Smooth muscle cell (in vitro differentiated cells): Measurements from ENCODE around the gene YARS1. TPM values are rescaled to one million over a fixed set of nuclear protein-coding genes. Genes with fewer than 3 reads are reported as not detected.

ENCODE experiments used
- DNase-seq: peaks from one replicate; lab custom pipeline; 2025; ENCODE audit not compliant: unreplicated experiment; lab: John Stamatoyannopoulos, UW
- H2AFZ ChIP-seq: fragments of 200-600 bp; sonication (generic); 2 replicates; pipeline ENCODE4 v1.6.0; 2016; ENCODE audit warnings: antibody characterized with exemption, low read depth, mild to moderate bottlenecking
- H3F3A ChIP-seq: fragments of 200-600 bp; sonication (generic); 2 replicates; pipeline ENCODE4 v1.6.0; 2017; ENCODE audit warnings: antibody characterized with exemption, low read depth
- H3K27ac ChIP-seq: fragments of 200-600 bp; sonication (generic); 2 replicates; pipeline ENCODE4 v1.5.1; 2016; ENCODE audit warnings: low read depth, mild to moderate bottlenecking
- H3K27me3 ChIP-seq: fragments of 200-600 bp; sonication (generic); 2 replicates; pipeline ENCODE4 v1.6.1; 2016; ENCODE audit warnings: low read depth, mild to moderate bottlenecking
- H3K36me3 ChIP-seq: fragments of 200-600 bp; sonication (generic); 2 replicates; pipeline ENCODE4 v1.5.1; 2016; ENCODE audit warnings: low read depth
- H3K4me1 ChIP-seq: fragments of 200-600 bp; sonication (generic); 2 replicates; pipeline ENCODE4 v1.5.1; 2016; ENCODE audit warnings: low read depth
- H3K4me2 ChIP-seq: fragments of 200-600 bp; sonication (generic); 2 replicates; pipeline ENCODE4 v1.6.0; 2016; ENCODE audit warnings: mild to moderate bottlenecking
- H3K4me3 ChIP-seq: fragments of 200-600 bp; sonication (generic); 2 replicates; pipeline ENCODE4 v1.5.1; 2016; ENCODE audit warnings: mild to moderate bottlenecking
- H3K79me2 ChIP-seq: fragments of 200-600 bp; sonication (generic); 2 replicates; pipeline ENCODE4 v1.6.0; 2016; ENCODE audit warnings: low read depth, mild to moderate bottlenecking
- H3K9ac ChIP-seq: fragments of 200-600 bp; sonication (generic); 2 replicates; pipeline ENCODE4 v1.6.0; 2016; ENCODE audit warnings: low read depth
- H3K9me3 ChIP-seq: fragments of 200-600 bp; sonication (generic); replicated peaks from 2 replicates; pipeline ENCODE4 v1.5.1; 2016; ENCODE audit warnings: low read depth
- H4K20me1 ChIP-seq: fragments of 200-600 bp; sonication (generic); 2 replicates; pipeline ENCODE4 v1.6.0; 2016; ENCODE audit warnings: low read depth
- WGBS: methylation state at CpG from one replicate; pipeline ENCODE4 v1.1.7; 2016; ENCODE audit warnings: low lambda C conversion rate; 5-methylcytosine and 5-hydroxymethylcytosine counted together
- polyA plus RNA-seq: library from polyadenylated mRNA; unstranded; fragments of >200 nt; fragmentation: Nextera tagmentation; extraction: Ambion mirVana; gene quantifications from 2 replicates; pipeline ENCODE4 v1.2.1, GENCODE V29; 2016
- total RNA-seq: library from RNA; depleted of rRNA; stranded (reverse); fragments of >200 nt; gene quantifications from 2 replicates; pipeline ENCODE4 v1.2.3, GENCODE V29; 2014
- TF ChIP-seq, protein P1 (sequence below): fragments of 200-600 bp; sonication (generic); IDR thresholded peaks from 2 replicates; pipeline ENCODE4 v1.5.1; 2017; ENCODE audit warnings: borderline replicate concordance, mild to moderate bottlenecking, antibody characterized with exemption; ENCODE audit not compliant: insufficient read depth, poor library complexity, severe bottlenecking

The YARS1 gene
- total and polyA plus RNA-seq, 2 experiments from 2014 or later = 52.1 to 82.9 TPM

DNA sequence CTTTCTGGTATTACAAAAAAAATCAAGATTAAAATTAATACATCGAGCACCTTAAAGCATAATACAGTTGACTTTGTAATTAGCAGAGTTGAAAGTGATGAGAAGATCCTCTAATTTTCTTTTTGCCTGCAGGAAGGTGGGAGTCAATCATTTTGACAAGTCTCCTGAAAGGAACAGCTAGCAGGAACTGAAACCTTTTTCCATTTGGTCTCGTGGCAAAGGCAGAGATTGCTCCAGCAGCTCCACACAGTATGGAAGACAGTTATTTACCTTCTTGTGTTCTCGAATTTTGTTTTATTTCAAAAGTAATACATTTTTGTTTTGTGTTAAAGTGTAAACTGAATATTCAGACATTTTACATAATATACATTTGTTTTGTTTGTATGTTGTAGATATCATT lies 8.0 kb upstream of the YARS1 start:
- no peak for DNase-seq
- Histone ChIP-seq H3K9me3 (no peaks in the 10 kb centered on the region), H2AFZ (no peak overlapping the region), H3K4me2 (no peak overlapping the region), H3K27ac (no peak overlapping the region), H3K27me3 (no peaks in the 10 kb centered on the region), H4K20me1 (peaks cover 6% of the 10 kb centered on the region), H3K4me3 (no peak overlapping the region), H3K9ac (no peak overlapping the region), H3K79me2 (peaks cover 26% of the 10 kb centered on the region), H3F3A (no peaks in the 10 kb centered on the region), H3K4me1 (no peaks in the 10 kb centered on the region), H3K36me3 (peaks cover 8% of the 10 kb centered on the region)
- TF ChIP-seq, protein P1, sequence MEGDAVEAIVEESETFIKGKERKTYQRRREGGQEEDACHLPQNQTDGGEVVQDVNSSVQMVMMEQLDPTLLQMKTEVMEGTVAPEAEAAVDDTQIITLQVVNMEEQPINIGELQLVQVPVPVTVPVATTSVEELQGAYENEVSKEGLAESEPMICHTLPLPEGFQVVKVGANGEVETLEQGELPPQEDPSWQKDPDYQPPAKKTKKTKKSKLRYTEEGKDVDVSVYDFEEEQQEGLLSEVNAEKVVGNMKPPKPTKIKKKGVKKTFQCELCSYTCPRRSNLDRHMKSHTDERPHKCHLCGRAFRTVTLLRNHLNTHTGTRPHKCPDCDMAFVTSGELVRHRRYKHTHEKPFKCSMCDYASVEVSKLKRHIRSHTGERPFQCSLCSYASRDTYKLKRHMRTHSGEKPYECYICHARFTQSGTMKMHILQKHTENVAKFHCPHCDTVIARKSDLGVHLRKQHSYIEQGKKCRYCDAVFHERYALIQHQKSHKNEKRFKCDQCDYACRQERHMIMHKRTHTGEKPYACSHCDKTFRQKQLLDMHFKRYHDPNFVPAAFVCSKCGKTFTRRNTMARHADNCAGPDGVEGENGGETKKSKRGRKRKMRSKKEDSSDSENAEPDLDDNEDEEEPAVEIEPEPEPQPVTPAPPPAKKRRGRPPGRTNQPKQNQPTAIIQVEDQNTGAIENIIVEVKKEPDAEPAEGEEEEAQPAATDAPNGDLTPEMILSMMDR = no peak
- WGBS = 95% methylated on average over 3 of the region's 3 CpGs

GRCh38 chr1:32818804-32819541 lies 1.8 kb upstream of the YARS1 start:
- peak overlapping the region; percentile 74 for H3K27ac ChIP-seq
- TF ChIP-seq, protein P1 = no peak
- DNase-seq = no peak
- H3K27me3 ChIP-seq = no peaks in the 10 kb centered on the region
- peaks cover 29% of the 10 kb centered on the region for H4K20me1 ChIP-seq
- 82% methylated on average over 11 of the region's 11 CpGs for WGBS
- peaks cover 18% of the 10 kb centered on the region for H3K4me1 ChIP-seq
- H3K4me3 ChIP-seq = peak overlapping the region; percentile 77
- peaks cover 6% of the 10 kb centered on the region for H3F3A ChIP-seq
- no peak overlapping the region for H2AFZ ChIP-seq
- no peaks in the 10 kb centered on the region for H3K9me3 ChIP-seq
- no peaks in the 10 kb centered on the region for H3K36me3 ChIP-seq
- peak overlapping the region; percentile 85 for H3K4me2 ChIP-seq
- H3K79me2 ChIP-seq = peaks cover 74% of the 10 kb centered on the region
- peak overlapping the region; percentile 71 for H3K9ac ChIP-seq

DNA sequence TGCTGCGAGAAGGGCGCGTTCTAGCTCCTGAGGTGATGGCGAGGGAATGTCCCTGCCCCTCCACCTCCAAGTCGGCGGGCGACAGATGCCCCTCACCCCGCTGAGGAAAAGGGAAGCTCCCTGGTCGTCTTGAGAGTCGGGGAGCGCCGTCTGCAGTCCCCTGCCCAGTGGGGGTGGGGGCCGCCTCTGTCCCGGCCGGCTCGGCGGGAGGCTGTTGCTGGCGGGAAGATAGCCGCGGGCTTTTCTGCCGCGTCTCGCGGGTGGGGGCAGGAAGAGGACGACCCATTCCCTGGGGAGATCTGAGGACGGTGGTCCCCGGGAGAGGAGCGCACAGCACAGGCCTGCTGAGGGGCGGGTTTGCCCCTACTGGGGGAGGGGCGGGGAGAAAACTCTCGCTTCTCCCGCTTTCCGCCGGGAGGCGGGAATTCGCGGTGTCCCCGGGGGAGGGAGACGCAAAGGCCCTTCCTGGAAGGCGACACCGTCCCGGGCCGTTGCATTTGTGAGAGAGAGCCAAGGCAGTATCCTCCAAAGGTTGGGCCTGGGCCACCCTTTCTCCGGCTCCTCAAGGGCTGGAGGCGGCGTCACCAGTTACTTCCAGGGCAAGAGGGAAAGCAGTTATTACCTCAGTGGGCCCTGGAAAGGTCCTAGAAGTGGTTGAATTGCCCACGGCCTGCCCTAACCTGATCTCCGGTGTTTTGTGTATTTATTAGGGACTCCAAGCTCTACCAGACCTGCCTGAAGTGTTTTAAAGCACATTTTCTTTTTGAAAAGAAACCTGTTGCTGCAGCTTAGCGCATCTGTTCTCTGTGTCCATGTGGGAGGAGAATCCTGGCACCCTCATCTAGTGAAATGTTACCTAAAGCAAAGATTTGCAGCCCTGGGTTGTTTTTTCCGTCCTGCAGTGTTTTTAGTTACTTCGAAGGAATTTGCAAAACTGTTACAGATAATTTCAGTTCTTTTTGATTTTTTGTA lies 943 bp upstream of the YARS1 start:
- Histone ChIP-seq H3K79me2 (peaks cover 80% of the 10 kb centered on the region), H3K27ac (peak overlapping the region; percentile 74), H3K4me2 (peak overlapping the region; percentile 85), H3K36me3 (no peaks in the 10 kb centered on the region), H3K9ac (peak overlapping the region; percentile 71), H2AFZ (peak overlapping the region; percentile 92), H3K27me3 (no peaks in the 10 kb centered on the region), H3K9me3 (no peaks in the 10 kb centered on the region), H3F3A (peaks cover 6% of the 10 kb centered on the region), H3K4me1 (peaks cover 18% of the 10 kb centered on the region), H3K4me3 (peak overlapping the region; percentile 77), H4K20me1 (peaks cover 38% of the 10 kb centered on the region)
- TF ChIP-seq, protein P1 = no peak
- peak; percentile 63 for DNase-seq
- 1% methylated on average over 40 of the region's 51 CpGs for WGBS
